GM12878 (cell line): ENCODE data around the gene ACOX1. TPM values are rescaled to one million over a fixed set of nuclear protein-coding genes. Genes with fewer than 3 reads are reported as not detected.

Source experiments
- BCL11A ChIP-seq: IDR thresholded peaks from 2 replicates; pipeline ENCODE4 v1.6.1; 2011; ENCODE audit warnings: low read depth, low read length
- IKZF2 ChIP-seq, 2 experiments: fragments of 450-650 bp; IDR thresholded peaks; 2 replicates each; pipeline ENCODE4 v1.6.1; 2017; ENCODE audit warnings: mild to moderate bottlenecking in 2 of 2, moderate library complexity in 2 of 2
- JUND ChIP-seq: IDR thresholded peaks from 2 replicates; pipeline ENCODE4 v1.6.1; 2012; ENCODE audit warnings: low read depth, mild to moderate bottlenecking, low read length, improper control_type of control experiment, moderate library complexity
- RELA ChIP-seq: fragments of 450-650 bp; IDR thresholded peaks from 2 replicates; pipeline ENCODE4 v1.8.0; 2014; ENCODE audit warnings: borderline replicate concordance; ENCODE audit not compliant: partially characterized antibody
- ZNF687 ChIP-seq: fragments of 450-650 bp; IDR thresholded peaks from 2 replicates; pipeline ENCODE4 v1.6.1; 2017; ENCODE audit warnings: mild to moderate bottlenecking, moderate library complexity
- polyA plus RNA-seq, 11 experiments: library from polyadenylated mRNA; depleted of rRNA in 4 of 11; unstranded in 6 of 11; stranded (reverse) in 5 of 11; fragments of >200 nt; fragmentation: Nextera tagmentation in 4 of 11; fragmentation: Illumina TruSeq in 1 of 11; extraction: Ambion mirVana in 4 of 11; extraction: Trizol in 1 of 11; gene quantifications; 1 replicate in 1 of 11; 2 replicates in 10 of 11; pipeline versions ENCODE4 v1.2.1 to v1.2.3, GENCODE V29; 2011 to 2016; ENCODE audit warnings: inconsistent platforms in 2 of 11, missing spikeins in 2 of 11, low read depth in 1 of 11
- total RNA-seq, 4 experiments: library from RNA; depleted of rRNA in 3 of 4; stranded (reverse); fragments of >200 nt in 3 of 4; fragmentation: Illumina TruSeq in 1 of 4; extraction: Trizol in 1 of 4; gene quantifications; 2 replicates each; pipeline versions ENCODE4 v1.2.1 to v1.2.3, GENCODE V29; 2013 to 2021
- TF ChIP-seq, protein P1 (sequence below): fragments of 150-350 bp; IDR thresholded peaks from 2 replicates; pipeline ENCODE4 v1.6.1; 2014; ENCODE audit warnings: mild to moderate bottlenecking, low read depth, low read length
- TF ChIP-seq, protein P2 (sequence below): fragments of 450-650 bp; IDR thresholded peaks from 2 replicates; pipeline ENCODE4 v1.6.1; 2017; ENCODE audit warnings: antibody characterized with exemption, mild to moderate bottlenecking, moderate library complexity

Gene ACOX1
- total and polyA plus RNA-seq, 10 of the 15 experiments (the other 5 are each of a cell fraction or from before 2014, with no cell fraction given) = 6.5 to 26.2 (median 21.6) TPM

DNA sequence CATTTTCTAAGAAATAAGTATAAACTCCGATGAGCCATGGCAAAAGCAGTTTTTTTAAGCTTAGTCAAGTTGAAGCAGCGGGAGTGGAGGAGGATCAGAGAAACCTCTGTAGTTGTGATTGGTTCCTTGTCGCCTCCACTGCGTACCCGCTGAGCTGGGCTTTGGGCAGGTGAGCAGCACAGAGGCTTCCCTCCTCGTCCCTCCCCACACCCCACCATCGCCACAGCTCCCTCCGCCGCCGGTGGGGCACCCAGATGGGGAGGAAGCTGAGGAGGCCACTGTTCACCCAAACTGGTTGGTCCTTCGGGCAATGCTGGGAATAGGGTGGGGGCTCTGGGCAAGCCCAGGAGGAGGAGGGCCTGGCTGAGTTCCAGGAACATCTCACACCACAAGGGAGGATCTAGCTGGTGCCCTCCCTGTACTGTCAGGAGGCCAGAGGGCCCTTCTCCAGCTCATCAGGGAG, 69.1 kb downstream of the ACOX1 start (continued):
- TF ChIP-seq ZNF687 = no peak
- no peak for TF ChIP-seq JUND
- TF ChIP-seq, protein P1, sequence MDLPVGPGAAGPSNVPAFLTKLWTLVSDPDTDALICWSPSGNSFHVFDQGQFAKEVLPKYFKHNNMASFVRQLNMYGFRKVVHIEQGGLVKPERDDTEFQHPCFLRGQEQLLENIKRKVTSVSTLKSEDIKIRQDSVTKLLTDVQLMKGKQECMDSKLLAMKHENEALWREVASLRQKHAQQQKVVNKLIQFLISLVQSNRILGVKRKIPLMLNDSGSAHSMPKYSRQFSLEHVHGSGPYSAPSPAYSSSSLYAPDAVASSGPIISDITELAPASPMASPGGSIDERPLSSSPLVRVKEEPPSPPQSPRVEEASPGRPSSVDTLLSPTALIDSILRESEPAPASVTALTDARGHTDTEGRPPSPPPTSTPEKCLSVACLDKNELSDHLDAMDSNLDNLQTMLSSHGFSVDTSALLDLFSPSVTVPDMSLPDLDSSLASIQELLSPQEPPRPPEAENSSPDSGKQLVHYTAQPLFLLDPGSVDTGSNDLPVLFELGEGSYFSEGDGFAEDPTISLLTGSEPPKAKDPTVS = no peak
- TF ChIP-seq, protein P2, sequence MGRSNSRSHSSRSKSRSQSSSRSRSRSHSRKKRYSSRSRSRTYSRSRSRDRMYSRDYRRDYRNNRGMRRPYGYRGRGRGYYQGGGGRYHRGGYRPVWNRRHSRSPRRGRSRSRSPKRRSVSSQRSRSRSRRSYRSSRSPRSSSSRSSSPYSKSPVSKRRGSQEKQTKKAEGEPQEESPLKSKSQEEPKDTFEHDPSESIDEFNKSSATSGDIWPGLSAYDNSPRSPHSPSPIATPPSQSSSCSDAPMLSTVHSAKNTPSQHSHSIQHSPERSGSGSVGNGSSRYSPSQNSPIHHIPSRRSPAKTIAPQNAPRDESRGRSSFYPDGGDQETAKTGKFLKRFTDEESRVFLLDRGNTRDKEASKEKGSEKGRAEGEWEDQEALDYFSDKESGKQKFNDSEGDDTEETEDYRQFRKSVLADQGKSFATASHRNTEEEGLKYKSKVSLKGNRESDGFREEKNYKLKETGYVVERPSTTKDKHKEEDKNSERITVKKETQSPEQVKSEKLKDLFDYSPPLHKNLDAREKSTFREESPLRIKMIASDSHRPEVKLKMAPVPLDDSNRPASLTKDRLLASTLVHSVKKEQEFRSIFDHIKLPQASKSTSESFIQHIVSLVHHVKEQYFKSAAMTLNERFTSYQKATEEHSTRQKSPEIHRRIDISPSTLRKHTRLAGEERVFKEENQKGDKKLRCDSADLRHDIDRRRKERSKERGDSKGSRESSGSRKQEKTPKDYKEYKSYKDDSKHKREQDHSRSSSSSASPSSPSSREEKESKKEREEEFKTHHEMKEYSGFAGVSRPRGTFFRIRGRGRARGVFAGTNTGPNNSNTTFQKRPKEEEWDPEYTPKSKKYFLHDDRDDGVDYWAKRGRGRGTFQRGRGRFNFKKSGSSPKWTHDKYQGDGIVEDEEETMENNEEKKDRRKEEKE = no peak
- no peak for TF ChIP-seq IKZF2 (IDR thresholded peaks at IDR 0.05)
- TF ChIP-seq BCL11A = no peak
- TF ChIP-seq RELA = no peak
- TF ChIP-seq, all 136 proteins: peak for 0
